HG03571 (cell line): ENCODE measurements around the gene GFRA1.
"Not testable (repeated sequence)": the region's sequence is repeated elsewhere in the genome, so short reads cannot be mapped to it uniquely, and the experiment has no call there.

ENCODE experiments used
- ATAC-seq: cut with Tn5 transposase; IDR thresholded peaks from one replicate; pipeline ENCODE4 v1.9.1; 2021; ENCODE audit not compliant: unreplicated experiment

The GFRA1 gene

GRCh38 chr10:116201670-116202430 lies 71.2 kb downstream of the GFRA1 start:
- no peak for ATAC-seq

GRCh38 chr10:116201011-116201410 lies 72.0 kb downstream of the GFRA1 start:
- no peak for ATAC-seq

GRCh38 chr10:116198676-116199035 lies 74.3 kb downstream of the GFRA1 start:
- ATAC-seq, result no peak

- no peak for ATAC-seq
Observed at GRCh38 chr10:116197946-116198675, 74.9 kb downstream of the GFRA1 start.

- no peak for ATAC-seq
Observed at GRCh38 chr10:116195583-116195982, 77.4 kb downstream of the GFRA1 start.

GRCh38 chr10:116195039-116195438 lies 78.0 kb downstream of the GFRA1 start:
- ATAC-seq, result no peak

GRCh38 chr10:116194061-116194460 lies 78.9 kb downstream of the GFRA1 start:
- ATAC-seq, result no peak

GRCh38 chr10:116190883-116191282 lies 82.1 kb downstream of the GFRA1 start:
- no peak for ATAC-seq

GRCh38 chr10:116186273-116186672 lies 86.7 kb downstream of the GFRA1 start:
- no peak for ATAC-seq

GRCh38 chr10:116185199-116185867 lies 87.7 kb downstream of the GFRA1 start:
- ATAC-seq, result no peak

GRCh38 chr10:116184512-116184794 lies 88.6 kb downstream of the GFRA1 start:
- ATAC-seq, result no peak

- ATAC-seq, result no peak
Observed at GRCh38 chr10:116183733-116184511, 89.1 kb downstream of the GFRA1 start.

GRCh38 chr10:116182426-116182825 lies 90.6 kb downstream of the GFRA1 start:
- ATAC-seq, result no peak

- ATAC-seq, result no peak
Observed at GRCh38 chr10:116178086-116178605, 94.9 kb downstream of the GFRA1 start.

- no peak for ATAC-seq
Observed at GRCh38 chr10:116175231-116175630, 97.8 kb downstream of the GFRA1 start.

GRCh38 chr10:116171505-116171904 lies 101.5 kb downstream of the GFRA1 start:
- ATAC-seq, result no peak

GRCh38 chr10:116170815-116171250 lies 102.2 kb downstream of the GFRA1 start:
- no peak for ATAC-seq

GRCh38 chr10:116169782-116170445 lies 103.1 kb downstream of the GFRA1 start:
- ATAC-seq, result no peak

- no peak for ATAC-seq
Observed at GRCh38 chr10:116168745-116169144, 104.3 kb downstream of the GFRA1 start.

GRCh38 chr10:116168329-116168728 lies 104.7 kb downstream of the GFRA1 start:
- ATAC-seq, result no peak

GRCh38 chr10:116165941-116166340 lies 107.1 kb downstream of the GFRA1 start:
- not testable (repeated sequence) for ATAC-seq
